ENCODE measurements around the gene ZC3HAV1. TPM values are rescaled to one million over a fixed set of nuclear protein-coding genes. Genes with fewer than 3 reads are reported as not detected.
"Not testable (repeated sequence)": the region's sequence is repeated elsewhere in the genome, so short reads cannot be mapped to it uniquely, and the experiment has no call there.

The ZC3HAV1 gene
- total and polyA plus RNA-seq, 2 of the 4 experiments (the other 2 are of a cell fraction): 9.9 to 22.4 TPM

- Histone ChIP-seq H3K36me3 (ENCODE audit: control insufficient read depth, insufficient read depth, low read length) (no peaks in the 10 kb centered on the region), H4K91ac (ENCODE audit: insufficient read depth, low read depth, low read length) (no peak overlapping the region), H3K27ac (ENCODE audit: insufficient read depth, low read length) (no peak overlapping the region), H3K79me1 (ENCODE audit: low read depth in 1 of 2, low read length in 2 of 2) (peaks cover 0 to 5% of the 10 kb centered on the region in 2 experiments; a peak in 1 of 4 replicates), H2AK9ac (replicated peaks; ENCODE audit: low read depth, low read length, poor library complexity) (no peak overlapping the region), H3K18ac (ENCODE audit: low read depth, low read length) (no peak overlapping the region), H4K8ac (ENCODE audit: low read depth in 2 of 2, low read length in 2 of 2) (no peak overlapping the region), H3K23ac (ENCODE audit: low read depth, low read length) (no peak overlapping the region), H2AFZ (replicated peaks; ENCODE audit: low read length, poor library complexity) (no peak overlapping the region), H3K56ac (ENCODE audit: extremely low read depth, insufficient read depth, low read length) (no peak overlapping the region), H3K9me3 (ENCODE audit: control insufficient read depth, insufficient read depth, low read length) (no peaks in the 10 kb centered on the region), H2AK5ac (ENCODE audit: low read depth, low read length) (no peak overlapping the region), H3K4ac (ENCODE audit: low read depth, low read length) (no peak overlapping the region), H2BK20ac (ENCODE audit: low read depth, low read length) (no peak overlapping the region), H2BK120ac (ENCODE audit: low read depth, low read length) (no peak overlapping the region), H2BK5ac (ENCODE audit: low read depth, low read length, poor library complexity, severe bottlenecking) (no peak overlapping the region), H3K9me1 (ENCODE audit: insufficient read depth, low read length) (no peaks in the 10 kb centered on the region), H3K14ac (replicated peaks; ENCODE audit: low read depth, low read length) (no peak overlapping the region), H3K9ac (ENCODE audit: low read depth, low read length) (no peak overlapping the region), H4K5ac (ENCODE audit: low read depth, low read length) (no peak overlapping the region), H4K20me1 (ENCODE audit: insufficient read depth, low read length) (no peaks in the 10 kb centered on the region), H2BK15ac (ENCODE audit: low read depth, low read length) (no peak overlapping the region), H3K4me2 (ENCODE audit: low read depth, low read length) (no peak overlapping the region), H3K27me3 (ENCODE audit: control insufficient read depth, insufficient read depth, low read length) (peaks cover 2% of the 10 kb centered on the region), H3K4me3 (ENCODE audit: insufficient read depth, low read depth, low read length) (no peak overlapping the region), H3K4me1 (ENCODE audit: control insufficient read depth, insufficient read depth, low read length) (no peaks in the 10 kb centered on the region)
- TF ChIP-seq CEBPB (IDR thresholded peaks at IDR 0.05; ENCODE audit: low read depth, low read length): peak; percentile 25; the same call in 1 of the 2 replicates
- TF ChIP-seq SMC3 (IDR thresholded peaks at IDR 0.05; ENCODE audit: low read depth, low read length): no peak
- no peak for TF ChIP-seq FOS (IDR thresholded peaks at IDR 0.05; ENCODE audit: low read depth, low read length)
- TF ChIP-seq RCOR1 (IDR thresholded peaks at IDR 0.05; ENCODE audit: insufficient replicate concordance, low read length): no peak
- ChIA-PET CTCF (no interaction called here), POLR2A (ENCODE audit: unreplicated experiment) (no interaction called here)
- BruUV-seq (replicated peaks): no TSS peak
- intact Hi-C loops (cut with micrococcal nuclease): loop anchor here (2.0 to 5.0 kb wide), 2 partner anchors 57 to 101 kb away; partner anchors contain the start of gene UBN2
- no CpG with 5 or more reads among the region's 2 CpGs for WGBS, 2 experiments (ENCODE audit: extremely low coverage in 2 of 2, insufficient read length in 1 of 2)
- DNase-seq (no peak), ATAC-seq (ENCODE audit: low read depth) (no peak)
- in situ Hi-C loops (cut with MboI; ENCODE audit: low sequenced_read_pairs): no loop called here
- dilution Hi-C loops (cut with HindIII; ENCODE audit: low sequenced_read_pairs, unreplicated experiment): no loop called here
These were observed 22.1 kb upstream of the ZC3HAV1 start for GRCh38 chr7:139131601-139132041.

GRCh38 chr7:139129814-139130213 lies 20.3 kb upstream of the ZC3HAV1 start:
- POLR2A ChIA-PET (ENCODE audit: unreplicated experiment); H3K18ac ChIP-seq (ENCODE audit: low read depth, low read length); H3K9ac ChIP-seq (ENCODE audit: low read depth, low read length); BruUV-seq (replicated peaks); H3K4me1 ChIP-seq (ENCODE audit: control insufficient read depth, insufficient read depth, low read length); dilution Hi-C loops (cut with HindIII; ENCODE audit: low sequenced_read_pairs, unreplicated experiment); H3K27ac ChIP-seq (ENCODE audit: insufficient read depth, low read length); H4K5ac ChIP-seq (ENCODE audit: low read depth, low read length); H3K4me2 ChIP-seq (ENCODE audit: low read depth, low read length); H3K23ac ChIP-seq (ENCODE audit: low read depth, low read length); DNase-seq; H4K20me1 ChIP-seq (ENCODE audit: insufficient read depth, low read length); H2AK5ac ChIP-seq (ENCODE audit: low read depth, low read length); H3K27me3 ChIP-seq (ENCODE audit: control insufficient read depth, insufficient read depth, low read length); H2BK20ac ChIP-seq (ENCODE audit: low read depth, low read length); H2AFZ ChIP-seq (replicated peaks; ENCODE audit: low read length, poor library complexity); H2BK120ac ChIP-seq (ENCODE audit: low read depth, low read length); H4K91ac ChIP-seq (ENCODE audit: insufficient read depth, low read depth, low read length); ATAC-seq (ENCODE audit: low read depth); H3K9me1 ChIP-seq (ENCODE audit: insufficient read depth, low read length); H2AK9ac ChIP-seq (replicated peaks; ENCODE audit: low read depth, low read length, poor library complexity); H3K4ac ChIP-seq (ENCODE audit: low read depth, low read length); H3K56ac ChIP-seq (ENCODE audit: extremely low read depth, insufficient read depth, low read length); in situ Hi-C loops (cut with MboI; ENCODE audit: low sequenced_read_pairs); H3K79me1 ChIP-seq (ENCODE audit: low read depth in 1 of 2, low read length in 2 of 2); H4K8ac ChIP-seq (ENCODE audit: low read depth in 2 of 2, low read length in 2 of 2); CTCF ChIA-PET; H2BK15ac ChIP-seq (ENCODE audit: low read depth, low read length); H3K14ac ChIP-seq (replicated peaks; ENCODE audit: low read depth, low read length); H3K9me3 ChIP-seq (ENCODE audit: control insufficient read depth, insufficient read depth, low read length); H3K4me3 ChIP-seq (ENCODE audit: insufficient read depth, low read depth, low read length); H2BK5ac ChIP-seq (ENCODE audit: low read depth, low read length, poor library complexity, severe bottlenecking); H3K36me3 ChIP-seq (ENCODE audit: control insufficient read depth, insufficient read depth, low read length): not testable (repeated sequence)
- intact Hi-C loops (cut with micrococcal nuclease): loop anchor here (5.0 kb wide), 3 partner anchors 102 to 393 kb away; partner anchors contain the start of gene UBN2
- no CpG with 5 or more reads among the region's 2 CpGs for WGBS, 2 experiments (ENCODE audit: extremely low coverage in 2 of 2, insufficient read length in 1 of 2)
